Measurements from ENCODE around the gene UMODL1. TPM values are rescaled to one million over a fixed set of nuclear protein-coding genes. Genes with fewer than 3 reads are reported as not detected.

Gene UMODL1
- total and polyA plus RNA-seq, 2 of the 13 experiments (the other 11 are each of a cell fraction or from before 2014, with no cell fraction given), result not detected

DNA sequence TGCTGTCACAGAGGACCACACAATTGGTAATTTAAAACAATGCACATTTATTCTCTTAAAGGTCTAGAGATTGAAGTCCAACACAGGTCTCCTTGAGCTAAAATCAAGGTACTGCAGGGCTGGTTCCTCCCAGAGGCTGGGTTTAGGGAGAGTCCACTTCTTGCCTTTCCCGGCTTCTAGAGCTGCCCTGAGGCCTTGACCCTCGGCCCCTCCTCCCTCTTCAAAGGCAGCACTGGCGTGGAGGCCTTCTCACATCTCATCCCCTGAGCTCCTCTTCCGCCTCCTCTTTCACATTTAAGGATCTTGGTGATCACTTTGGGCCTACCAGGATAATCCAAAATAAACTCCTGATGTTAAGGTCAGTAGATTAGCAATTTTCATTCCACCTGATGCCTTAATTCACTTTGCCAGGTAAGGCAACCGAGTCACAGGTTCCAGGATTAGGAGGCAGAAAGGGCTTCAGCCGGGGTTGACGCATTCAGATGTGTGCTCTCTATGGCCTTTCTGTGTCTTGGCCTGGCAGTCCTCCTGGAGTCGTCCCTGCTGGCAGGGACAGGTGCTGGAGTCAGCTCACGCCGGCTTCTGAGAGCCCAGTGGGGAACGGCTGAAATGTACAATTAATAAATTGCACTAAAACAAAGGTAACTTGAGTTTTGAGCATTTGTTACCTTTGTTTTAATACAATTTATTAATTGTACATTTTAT is 86.6 kb downstream of the UMODL1 start (continued):
- TF ChIP-seq, protein P1, sequence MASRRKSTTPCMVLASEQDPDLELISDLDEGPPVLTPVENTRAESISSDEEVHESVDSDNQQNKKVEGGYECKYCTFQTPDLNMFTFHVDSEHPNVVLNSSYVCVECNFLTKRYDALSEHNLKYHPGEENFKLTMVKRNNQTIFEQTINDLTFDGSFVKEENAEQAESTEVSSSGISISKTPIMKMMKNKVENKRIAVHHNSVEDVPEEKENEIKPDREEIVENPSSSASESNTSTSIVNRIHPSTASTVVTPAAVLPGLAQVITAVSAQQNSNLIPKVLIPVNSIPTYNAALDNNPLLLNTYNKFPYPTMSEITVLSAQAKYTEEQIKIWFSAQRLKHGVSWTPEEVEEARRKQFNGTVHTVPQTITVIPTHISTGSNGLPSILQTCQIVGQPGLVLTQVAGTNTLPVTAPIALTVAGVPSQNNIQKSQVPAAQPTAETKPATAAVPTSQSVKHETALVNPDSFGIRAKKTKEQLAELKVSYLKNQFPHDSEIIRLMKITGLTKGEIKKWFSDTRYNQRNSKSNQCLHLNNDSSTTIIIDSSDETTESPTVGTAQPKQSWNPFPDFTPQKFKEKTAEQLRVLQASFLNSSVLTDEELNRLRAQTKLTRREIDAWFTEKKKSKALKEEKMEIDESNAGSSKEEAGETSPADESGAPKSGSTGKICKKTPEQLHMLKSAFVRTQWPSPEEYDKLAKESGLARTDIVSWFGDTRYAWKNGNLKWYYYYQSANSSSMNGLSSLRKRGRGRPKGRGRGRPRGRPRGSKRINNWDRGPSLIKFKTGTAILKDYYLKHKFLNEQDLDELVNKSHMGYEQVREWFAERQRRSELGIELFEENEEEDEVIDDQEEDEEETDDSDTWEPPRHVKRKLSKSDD (CRISPR knock-in tag; IDR thresholded peaks at IDR 0.05; ENCODE audit: low read depth), result no peak
- TF ChIP-seq ZNF546 (CRISPR knock-in tag; conservative IDR thresholded peaks at IDR 0.05) (no peak), SMAD3 (CRISPR knock-in tag; IDR thresholded peaks at IDR 0.05) (no peak)
- TF ChIP-seq, protein P2, sequence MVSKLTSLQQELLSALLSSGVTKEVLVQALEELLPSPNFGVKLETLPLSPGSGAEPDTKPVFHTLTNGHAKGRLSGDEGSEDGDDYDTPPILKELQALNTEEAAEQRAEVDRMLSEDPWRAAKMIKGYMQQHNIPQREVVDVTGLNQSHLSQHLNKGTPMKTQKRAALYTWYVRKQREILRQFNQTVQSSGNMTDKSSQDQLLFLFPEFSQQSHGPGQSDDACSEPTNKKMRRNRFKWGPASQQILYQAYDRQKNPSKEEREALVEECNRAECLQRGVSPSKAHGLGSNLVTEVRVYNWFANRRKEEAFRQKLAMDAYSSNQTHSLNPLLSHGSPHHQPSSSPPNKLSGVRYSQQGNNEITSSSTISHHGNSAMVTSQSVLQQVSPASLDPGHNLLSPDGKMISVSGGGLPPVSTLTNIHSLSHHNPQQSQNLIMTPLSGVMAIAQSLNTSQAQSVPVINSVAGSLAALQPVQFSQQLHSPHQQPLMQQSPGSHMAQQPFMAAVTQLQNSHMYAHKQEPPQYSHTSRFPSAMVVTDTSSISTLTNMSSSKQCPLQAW (CRISPR knock-in tag; IDR thresholded peaks at IDR 0.05), result no peak
- TF ChIP-seq, protein P3, sequence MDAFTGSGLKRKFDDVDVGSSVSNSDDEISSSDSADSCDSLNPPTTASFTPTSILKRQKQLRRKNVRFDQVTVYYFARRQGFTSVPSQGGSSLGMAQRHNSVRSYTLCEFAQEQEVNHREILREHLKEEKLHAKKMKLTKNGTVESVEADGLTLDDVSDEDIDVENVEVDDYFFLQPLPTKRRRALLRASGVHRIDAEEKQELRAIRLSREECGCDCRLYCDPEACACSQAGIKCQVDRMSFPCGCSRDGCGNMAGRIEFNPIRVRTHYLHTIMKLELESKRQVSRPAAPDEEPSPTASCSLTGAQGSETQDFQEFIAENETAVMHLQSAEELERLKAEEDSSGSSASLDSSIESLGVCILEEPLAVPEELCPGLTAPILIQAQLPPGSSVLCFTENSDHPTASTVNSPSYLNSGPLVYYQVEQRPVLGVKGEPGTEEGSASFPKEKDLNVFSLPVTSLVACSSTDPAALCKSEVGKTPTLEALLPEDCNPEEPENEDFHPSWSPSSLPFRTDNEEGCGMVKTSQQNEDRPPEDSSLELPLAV (CRISPR knock-in tag; conservative IDR thresholded peaks at IDR 0.05; ENCODE audit: low read depth), result no peak

DNA sequence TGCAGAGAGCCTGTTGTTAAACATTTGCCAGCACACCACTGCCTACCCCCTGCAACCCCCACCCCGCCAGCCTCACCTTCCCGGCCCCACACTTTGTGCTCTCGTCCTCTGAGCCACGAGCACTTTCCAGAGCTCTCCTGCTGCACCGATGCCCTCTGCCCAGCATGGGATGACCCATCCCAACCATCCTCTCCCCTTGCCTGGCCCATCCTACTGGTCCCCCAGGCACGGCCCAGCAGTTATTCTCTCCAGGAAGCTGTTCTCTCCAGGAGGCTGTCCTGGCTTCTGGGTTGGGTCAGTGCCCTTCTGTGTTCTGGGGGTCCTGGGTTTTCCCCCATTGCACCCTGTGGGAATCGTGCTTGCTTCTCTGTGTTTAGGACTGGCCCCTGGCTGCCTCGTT is 87.7 kb downstream of the UMODL1 start:
- Histone ChIP-seq H3K9me3 (ENCODE audit: low read length) (no peaks in the 10 kb centered on the region), H3K36me3 (replicated peaks in 1 of 2; ENCODE audit: control insufficient read depth in 1 of 2, insufficient read depth in 2 of 2, low read length in 2 of 2) (no peaks in the 10 kb centered on the region), H4K20me1 (ENCODE audit: insufficient read depth, low read length) (no peaks in the 10 kb centered on the region), H3K79me2 (ENCODE audit: insufficient read depth, low read length) (no peaks in the 10 kb centered on the region), H3K27me3 (ENCODE audit: control insufficient read depth in 1 of 2, insufficient read depth in 2 of 2, low read length in 2 of 2) (peaks cover 2 to 6% of the 10 kb centered on the region in 2 experiments; a peak in 3 of 5 replicates), H3K4me3 (replicated peaks in 1 of 3; ENCODE audit: insufficient read depth in 1 of 3, low read depth in 2 of 3, low read length in 3 of 3) (no peak overlapping the region), H2AFZ (ENCODE audit: low read length) (no peak overlapping the region), H3K9ac (ENCODE audit: insufficient read depth, low read depth, low read length) (no peak overlapping the region), H3K4me1 (ENCODE audit: insufficient read depth, low read length) (0 out of 2 replicates have a peak, but pooled peaks cover 7% of the 10 kb centered on the region), H3K4me2 (ENCODE audit: low read depth, low read length) (no peak overlapping the region), H3K27ac (ENCODE audit: extremely low read length, insufficient read depth, low read length) (no peak overlapping the region)
- 17% methylated on average over 8 of the region's 8 CpGs for WGBS (ENCODE audit: low lambda C conversion rate)
- intact Hi-C loops (cut with micrococcal nuclease; ENCODE audit: unreplicated experiment) (no loop called here), in situ Hi-C loops (cut with HindIII; ENCODE audit: extremely low pct_ligation_motif_present, low pct_unique_long_range_greater_than_20kb) (loop anchor here (10.0 kb wide), 1 partner anchor 286 kb away; no protein-coding TSS in a partner anchor)
- POLR2A ChIA-PET, result no interaction called here
- CTCF ChIA-PET (ENCODE audit: low intra/inter-chr PET ratio, low total read pairs), result no interaction called here
- BruUV-seq (replicated peaks), result no TSS peak
- DNase-seq (ENCODE audit: low spot score) (no peak), FAIRE-seq (no peak), ATAC-seq (no peak)
- TF ChIP-seq NCOA1 (CRISPR knock-in tag; IDR thresholded peaks at IDR 0.05) (no peak), ONECUT2 (CRISPR knock-in tag; IDR thresholded peaks at IDR 0.05) (no peak), PHF5A (CRISPR knock-in tag; IDR thresholded peaks at IDR 0.05; ENCODE audit: low read depth, unreplicated experiment) (no peak), ZFP36L1 (CRISPR knock-in tag; IDR thresholded peaks at IDR 0.05) (no peak), NONO (IDR thresholded peaks at IDR 0.05) (no peak), NONO (CRISPR knock-in tag; conservative IDR thresholded peaks at IDR 0.05) (no peak), ADNP (CRISPR knock-in tag; IDR thresholded peaks at IDR 0.05) (no peak), ZNF766 (CRISPR knock-in tag; IDR thresholded peaks at IDR 0.05; ENCODE audit: borderline replicate concordance) (no peak)
- TF ChIP-seq, protein P4, sequence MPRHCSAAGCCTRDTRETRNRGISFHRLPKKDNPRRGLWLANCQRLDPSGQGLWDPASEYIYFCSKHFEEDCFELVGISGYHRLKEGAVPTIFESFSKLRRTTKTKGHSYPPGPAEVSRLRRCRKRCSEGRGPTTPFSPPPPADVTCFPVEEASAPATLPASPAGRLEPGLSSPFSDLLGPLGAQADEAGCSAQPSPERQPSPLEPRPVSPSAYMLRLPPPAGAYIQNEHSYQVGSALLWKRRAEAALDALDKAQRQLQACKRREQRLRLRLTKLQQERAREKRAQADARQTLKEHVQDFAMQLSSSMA (CRISPR knock-in tag; IDR thresholded peaks at IDR 0.05), result no peak
- TF ChIP-seq, protein P5, sequence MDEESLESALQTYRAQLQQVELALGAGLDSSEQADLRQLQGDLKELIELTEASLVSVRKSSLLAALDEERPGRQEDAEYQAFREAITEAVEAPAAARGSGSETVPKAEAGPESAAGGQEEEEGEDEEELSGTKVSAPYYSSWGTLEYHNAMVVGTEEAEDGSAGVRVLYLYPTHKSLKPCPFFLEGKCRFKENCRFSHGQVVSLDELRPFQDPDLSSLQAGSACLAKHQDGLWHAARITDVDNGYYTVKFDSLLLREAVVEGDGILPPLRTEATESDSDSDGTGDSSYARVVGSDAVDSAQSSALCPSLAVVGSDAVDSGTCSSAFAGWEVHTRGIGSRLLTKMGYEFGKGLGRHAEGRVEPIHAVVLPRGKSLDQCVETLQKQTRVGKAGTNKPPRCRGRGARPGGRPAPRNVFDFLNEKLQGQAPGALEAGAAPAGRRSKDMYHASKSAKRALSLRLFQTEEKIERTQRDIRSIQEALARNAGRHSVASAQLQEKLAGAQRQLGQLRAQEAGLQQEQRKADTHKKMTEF (CRISPR knock-in tag; IDR thresholded peaks at IDR 0.05), result no peak
